OCI-LY7 (cell line): ENCODE data around the gene CLCN6. TPM values are rescaled to one million over a fixed set of nuclear protein-coding genes. Genes with fewer than 3 reads are reported as not detected.

Experiments
- BruUV-seq: library from RNA; stranded (reverse); fragments of 400-500 nt; replicated peaks from 2 replicates; lab custom pipeline; 2021; lab: Mats Ljungman, UMichigan
- CTCF ChIA-PET: fragments of 300-600 bp; sonication (Branson Sonifier 250); formaldehyde crosslinking; loops from one replicate; lab custom pipeline; 2022; ENCODE audit warnings: antibody characterized with exemption; ENCODE audit not compliant: unreplicated experiment; lab: Charles Lee
- POLR2A ChIA-PET: fragments of 300-600 bp; sonication (Branson Sonifier 250); formaldehyde crosslinking; loops from one replicate; lab custom pipeline; 2022; ENCODE audit warnings: antibody characterized with exemption; lab: Charles Lee
- DNase-seq: peaks from one replicate; pipeline ENCODE4 v3.0.0-alpha.2; 2015; ENCODE audit warnings: low spot score
- H2AFZ ChIP-seq: fragments of 200-600 bp; sonication (generic), shearing (Covaris generic); 2 replicates; pipeline ENCODE4 v1.6.1; 2014; ENCODE audit warnings: mild to moderate bottlenecking, antibody characterized with exemption, low read length, moderate library complexity
- H3K27ac ChIP-seq: fragments of 200-600 bp; sonication (generic); 2 replicates; pipeline ENCODE4 v1.5.1; 2014; ENCODE audit warnings: mixed run types, low read depth, mild to moderate bottlenecking, moderate library complexity, low read length, inconsistent platforms; ENCODE audit not compliant: poor library complexity, severe bottlenecking
- H3K36me3 ChIP-seq: fragments of 200-600 bp; sonication (generic); 2 replicates; pipeline ENCODE4 v1.6.1; 2014; ENCODE audit warnings: mild to moderate bottlenecking, antibody characterized with exemption, low read length, moderate library complexity, mixed read lengths; ENCODE audit not compliant: insufficient read depth
- H3K4me1 ChIP-seq: fragments of 200-600 bp; sonication (generic); 2 replicates; pipeline ENCODE4 v1.5.1; 2014; ENCODE audit warnings: mild to moderate bottlenecking, low read length; ENCODE audit not compliant: insufficient read depth, poor library complexity, severe bottlenecking
- H3K4me2 ChIP-seq: fragments of 200-600 bp; sonication (generic); 2 replicates; pipeline ENCODE4 v1.6.1; 2014; ENCODE audit warnings: mild to moderate bottlenecking, low read length
- H3K4me3 ChIP-seq: fragments of 200-600 bp; sonication (generic); 2 replicates; pipeline ENCODE4 v1.5.1; 2014; ENCODE audit warnings: mild to moderate bottlenecking, low read depth, low read length; ENCODE audit not compliant: poor library complexity, severe bottlenecking
- H3K79me2 ChIP-seq: fragments of 200-600 bp; sonication (generic); 2 replicates; pipeline ENCODE4 v1.6.1; 2016; ENCODE audit warnings: low read depth, mild to moderate bottlenecking, low read length, moderate library complexity, mixed read lengths; ENCODE audit not compliant: insufficient read depth
- H3K9me2 ChIP-seq: fragments of 200-600 bp; sonication (generic); 2 replicates; pipeline ENCODE4 v1.6.1; 2016; ENCODE audit warnings: mild to moderate bottlenecking, low read length, mixed read lengths; ENCODE audit not compliant: insufficient read depth
- H3K9me3 ChIP-seq: fragments of 200-600 bp; sonication (generic); 2 replicates; pipeline ENCODE4 v1.6.1; 2014; ENCODE audit warnings: mild to moderate bottlenecking, mixed run types, low read length, mixed read lengths
- H4K20me1 ChIP-seq: fragments of 200-600 bp; sonication (generic); 2 replicates; pipeline ENCODE4 v1.6.1; 2014; ENCODE audit warnings: mild to moderate bottlenecking, antibody characterized with exemption, low read length, moderate library complexity, mixed read lengths; ENCODE audit not compliant: insufficient read depth
- CTCF ChIP-seq: fragments of 200-600 bp; sonication (generic); conservative IDR thresholded peaks from 2 replicates; pipeline ENCODE4 v1.5.1; 2014; ENCODE audit warnings: mild to moderate bottlenecking, antibody characterized with exemption, low read length, moderate library complexity, mixed read lengths
- EZH2phosphoT487 ChIP-seq: fragments of 200-600 bp; sonication (generic); IDR thresholded peaks from 2 replicates; pipeline ENCODE4 v1.6.1; 2018; ENCODE audit warnings: low read depth, borderline replicate concordance, mild to moderate bottlenecking, mixed run types, antibody characterized with exemption, low read length, moderate library complexity, mixed read lengths
- intact Hi-C: fragments of 100-400 bp; cut with micrococcal nuclease; formaldehyde crosslinking; loops from one replicate; pipeline ENCODE4 v1.10.0; 2022; ENCODE audit not compliant: unreplicated experiment
- total RNA-seq, 2 experiments: library from RNA; depleted of rRNA in 1 of 2; stranded (reverse); fragments of >200 nt in 1 of 2; shearing (Covaris generic) in 1 of 2; gene quantifications; 2 replicates each; pipeline ENCODE4 v1.2.3, GENCODE V29; 2014 to 2022

The CLCN6 gene
- total RNA-seq, 2 experiments from 2014 or later, result 19.7 to 65.8 TPM

GRCh38 chr1:11868331-11868980 is 62.5 kb downstream of the CLCN6 start:
- no peak overlapping the region for H3K27ac ChIP-seq
- no peak overlapping the region for H2AFZ ChIP-seq
- ChIA-PET CTCF (interaction anchor here (0.6 kb wide), 1 partner anchor 112 kb away, joined by 3 read pairs; the partner anchor contains the start of gene MFN2), POLR2A (no interaction called here)
- no peaks in the 10 kb centered on the region for H3K9me3 ChIP-seq
- peaks cover 13% of the 10 kb centered on the region for H3K4me1 ChIP-seq
- H3K9me2 ChIP-seq, result no peaks in the 10 kb centered on the region
- no peak for DNase-seq
- H3K4me3 ChIP-seq, result no peak overlapping the region
- intact Hi-C loops, result no loop called here
- no peak overlapping the region for H3K4me2 ChIP-seq
- no peaks in the 10 kb centered on the region for H3K79me2 ChIP-seq
- no peaks in the 10 kb centered on the region for H4K20me1 ChIP-seq
- H3K36me3 ChIP-seq, result no peaks in the 10 kb centered on the region
- BruUV-seq, result no TSS peak
- TF ChIP-seq EZH2phosphoT487, result no peak
- 0 out of 2 replicates have a peak, but pooled peaks have one; percentile 16 for TF ChIP-seq CTCF

DNA sequence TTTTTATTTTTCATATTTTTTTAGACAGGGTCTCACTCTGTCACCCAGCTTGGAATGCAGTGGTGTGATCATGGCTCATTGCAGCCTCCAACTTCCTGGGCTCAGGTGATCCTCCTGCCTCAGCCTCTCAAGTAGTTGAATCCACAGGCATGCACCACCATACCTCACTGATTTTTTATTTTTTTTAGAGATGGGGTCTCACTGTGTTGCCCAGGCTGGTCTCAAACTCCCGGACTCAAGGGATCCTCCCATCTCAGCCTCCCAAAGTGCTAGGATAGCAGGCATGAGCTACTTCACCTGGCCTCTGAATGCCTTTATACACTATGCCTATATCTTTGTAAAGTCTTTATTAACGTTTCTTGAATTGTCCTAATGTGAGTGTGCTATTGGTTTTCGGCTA is 63.1 kb downstream of the CLCN6 start:
- no peaks in the 10 kb centered on the region for H3K36me3 ChIP-seq
- no peaks in the 10 kb centered on the region for H3K9me3 ChIP-seq
- ChIA-PET CTCF (interaction anchor here (0.9 kb wide), 1 partner anchor 98 kb away, joined by 3 read pairs; no protein-coding TSS in a partner anchor), POLR2A (no interaction called here)
- TF ChIP-seq CTCF, result no peak
- H3K4me1 ChIP-seq, result peaks cover 6% of the 10 kb centered on the region
- BruUV-seq, result no TSS peak
- H3K9me2 ChIP-seq, result no peaks in the 10 kb centered on the region
- H3K4me2 ChIP-seq, result no peak overlapping the region
- no peak overlapping the region for H2AFZ ChIP-seq
- intact Hi-C loops, result no loop called here
- DNase-seq, result no peak
- H3K27ac ChIP-seq, result no peak overlapping the region
- no peak overlapping the region for H3K4me3 ChIP-seq
- no peaks in the 10 kb centered on the region for H3K79me2 ChIP-seq
- no peaks in the 10 kb centered on the region for H4K20me1 ChIP-seq

DNA sequence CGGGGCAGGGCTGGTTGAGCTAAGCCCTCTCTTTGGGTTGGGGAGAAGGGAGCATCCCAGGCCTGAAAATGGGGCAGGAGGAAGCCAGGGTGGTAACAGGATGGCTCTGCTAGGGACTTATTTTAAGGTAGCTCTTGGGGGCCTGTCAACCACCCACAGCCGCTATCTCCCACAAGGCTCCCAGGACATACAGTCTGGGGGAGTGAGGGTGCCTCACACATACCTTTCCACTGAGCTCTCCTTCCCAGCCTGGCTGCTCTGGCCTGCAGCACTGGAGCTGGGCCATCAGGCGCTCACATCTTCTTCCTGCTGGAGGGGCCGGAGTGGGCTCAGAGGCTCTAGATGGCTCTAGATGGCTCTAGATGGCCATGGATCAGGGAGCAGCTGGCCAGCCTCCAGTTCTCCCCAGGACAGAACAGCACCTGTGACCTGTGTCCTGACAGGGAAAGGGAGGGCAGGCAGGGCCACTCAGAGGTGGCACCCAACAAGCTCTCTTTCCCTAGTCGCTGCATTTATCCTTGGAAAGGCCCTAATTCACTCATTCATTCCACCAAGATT is 63.7 kb downstream of the CLCN6 start:
- no peaks in the 10 kb centered on the region for H3K36me3 ChIP-seq
- no peaks in the 10 kb centered on the region for H3K9me2 ChIP-seq
- H4K20me1 ChIP-seq, result no peaks in the 10 kb centered on the region
- POLR2A ChIA-PET, result interaction anchor here (0.6 kb wide), 1 partner anchor 13 kb away, joined by 3 read pairs; no protein-coding TSS in a partner anchor
- intact Hi-C loops, result no loop called here
- no peak for DNase-seq
- no TSS peak for BruUV-seq
- no peak overlapping the region for H2AFZ ChIP-seq
- H3K9me3 ChIP-seq, result no peaks in the 10 kb centered on the region
- no peaks in the 10 kb centered on the region for H3K79me2 ChIP-seq
- no peak overlapping the region for H3K4me3 ChIP-seq
- H3K4me1 ChIP-seq, result no peaks in the 10 kb centered on the region
- H3K27ac ChIP-seq, result no peak overlapping the region
- CTCF ChIA-PET, result interaction anchor here (0.9 kb wide), 1 partner anchor 97 kb away, joined by 3 read pairs; no protein-coding TSS in a partner anchor
- no peak for TF ChIP-seq EZH2phosphoT487
- no peak for TF ChIP-seq CTCF
- H3K4me2 ChIP-seq, result no peak overlapping the region
